KOPT-K1 (cell line): Measurements from ENCODE around the gene MARCHF9.
"Not testable (repeated sequence)": the region's sequence is repeated elsewhere in the genome, so short reads cannot be mapped to it uniquely, and the experiment has no call there.

ENCODE experiments used
- H3K27ac ChIP-seq: fragments of 200-600 bp; sonication (generic); 2 replicates; pipeline ENCODE4 v1.5.1; 2016; ENCODE audit warnings: antibody characterized with exemption, mild to moderate bottlenecking, low read depth, low read length; ENCODE audit not compliant: poor library complexity, severe bottlenecking
- H3K36me3 ChIP-seq: fragments of 200-600 bp; sonication (generic); 2 replicates; pipeline ENCODE4 v1.5.1; 2017; ENCODE audit warnings: antibody characterized with exemption, mild to moderate bottlenecking, low read length, moderate library complexity; ENCODE audit not compliant: insufficient read depth
- H3K9me3 ChIP-seq: fragments of 200-600 bp; sonication (generic); 2 replicates; pipeline ENCODE4 v1.5.1; 2017; ENCODE audit warnings: antibody characterized with exemption, low read length, mild to moderate bottlenecking; ENCODE audit not compliant: insufficient read depth, poor library complexity, severe bottlenecking

MARCHF9 gene

GRCh38 chr12:57765003-57765697 is 10.2 kb downstream of the MARCHF9 start:
- Histone ChIP-seq H3K9me3 (no peaks in the 10 kb centered on the region), H3K36me3 (peaks cover 61% of the 10 kb centered on the region), H3K27ac (no peak overlapping the region)

GRCh38 chr12:57765698-57766463 is 11.0 kb downstream of the MARCHF9 start:
- Histone ChIP-seq H3K36me3 (peaks cover 61% of the 10 kb centered on the region), H3K27ac (no peak overlapping the region), H3K9me3 (no peaks in the 10 kb centered on the region)

GRCh38 chr12:57766464-57767304 is 11.8 kb downstream of the MARCHF9 start, which contains the start of gene CYP27B1:
CYP27B1 (minus strand) TSS chr12:57767078; CDS start chr12:57767041, 37 bp downstream.
- Histone ChIP-seq H3K9me3 (no peaks in the 10 kb centered on the region), H3K27ac (no peak within 1 kb of the TSS), H3K36me3 (peaks cover 54% of the 10 kb centered on the region)

- H3K36me3 ChIP-seq: peaks cover 49% of the 10 kb centered on the region
- no peaks in the 10 kb centered on the region for H3K9me3 ChIP-seq
- H3K27ac ChIP-seq: no peak overlapping the region
Measured at GRCh38 chr12:57767305-57767698, 12.4 kb downstream of the MARCHF9 start.

- Histone ChIP-seq H3K9me3 (no peaks in the 10 kb centered on the region), H3K36me3 (peaks cover 43% of the 10 kb centered on the region), H3K27ac (no peak overlapping the region)
Measured at GRCh38 chr12:57767876-57768275, 13.0 kb downstream of the MARCHF9 start.

GRCh38 chr12:57769594-57769993 is 14.7 kb downstream of the MARCHF9 start:
- H3K36me3 ChIP-seq: peaks cover 39% of the 10 kb centered on the region
- no peaks in the 10 kb centered on the region for H3K9me3 ChIP-seq
- no peak overlapping the region for H3K27ac ChIP-seq

GRCh38 chr12:57770734-57771133 is 15.8 kb downstream of the MARCHF9 start:
- Histone ChIP-seq H3K36me3 (peaks cover 39% of the 10 kb centered on the region), H3K9me3 (no peaks in the 10 kb centered on the region), H3K27ac (peak overlapping the region; percentile 75)

GRCh38 chr12:57771236-57771872 is 16.5 kb downstream of the MARCHF9 start:
- peak overlapping the region; percentile 75 for H3K27ac ChIP-seq
- peaks cover 39% of the 10 kb centered on the region for H3K36me3 ChIP-seq
- H3K9me3 ChIP-seq: no peaks in the 10 kb centered on the region

- Histone ChIP-seq H3K27ac (peak within 1 kb of the TSS; percentile 75), H3K36me3 (peaks cover 39% of the 10 kb centered on the region), H3K9me3 (no peaks in the 10 kb centered on the region)
Measured at GRCh38 chr12:57771873-57772428, 17.0 kb downstream of the MARCHF9 start, which contains the start of gene METTL1. METTL1 (minus strand) TSS chr12:57772105; CDS start chr12:57772083, 22 bp downstream.

- Histone ChIP-seq H3K27ac (peak within 1 kb of the TSS; percentile 75), H3K9me3 (no peaks in the 10 kb centered on the region), H3K36me3 (peaks cover 34% of the 10 kb centered on the region)
Measured at GRCh38 chr12:57772429-57773322, 17.8 kb downstream of the MARCHF9 start, which contains the start of gene EEF1AKMT3. EEF1AKMT3 (plus strand) TSS chr12:57772614; CDS start chr12:57772725, 111 bp downstream.

- H3K9me3 ChIP-seq, H3K27ac ChIP-seq: not testable (repeated sequence)
- H3K36me3 ChIP-seq: peaks cover 14% of the 10 kb centered on the region; the same call in 1 of the 2 replicates
Measured at GRCh38 chr12:57774634-57775033, 19.7 kb downstream of the MARCHF9 start.

- Histone ChIP-seq H3K9me3 (no peaks in the 10 kb centered on the region), H3K27ac (no peak overlapping the region), H3K36me3 (peaks cover 10% of the 10 kb centered on the region; the same call in 1 of the 2 replicates)
Measured at GRCh38 chr12:57775044-57775443, 20.1 kb downstream of the MARCHF9 start.

- H3K36me3 ChIP-seq: peaks cover 3% of the 10 kb centered on the region; the same call in 1 of the 2 replicates
- no peaks in the 10 kb centered on the region for H3K9me3 ChIP-seq
- H3K27ac ChIP-seq: no peak overlapping the region
Measured at GRCh38 chr12:57775563-57776246, 20.8 kb downstream of the MARCHF9 start.
